Activated T-cell treated with anti-CD3 and anti-CD28 coated beads, Interleukin-2, amount 50 U/mL, for 4 hours (primary cell): Measurements from ENCODE around the gene MAZ. TPM values are rescaled to one million over a fixed set of nuclear protein-coding genes. Genes with fewer than 3 reads are reported as not detected.

Experiments
- ATAC-seq, 2 donors: fragments of 200-7000 bp; cut with Tn5 transposase; one replicate each; pipeline ENCODE4 v1.10.0; 2021
- DNase-seq: peaks from one replicate; pipeline ENCODE4 v3.0.0-alpha.2; 2020
- H3K27me3 Mint-ChIP-seq: one replicate; pipeline ENCODE4 v1.8.0; 2021; ENCODE audit warnings: low read depth, mixed read lengths
- H3K36me3 Mint-ChIP-seq: one replicate; pipeline ENCODE4 v1.8.0; 2022; ENCODE audit warnings: mixed read lengths; ENCODE audit not compliant: insufficient read depth
- H3K4me1 Mint-ChIP-seq: one replicate; pipeline ENCODE4 v1.8.0; 2021; ENCODE audit warnings: low read depth, mixed read lengths
- H3K4me3 Mint-ChIP-seq: one replicate; pipeline ENCODE4 v1.8.0; 2021; ENCODE audit warnings: mild to moderate bottlenecking, moderate library complexity, mixed read lengths
- H3K9me3 Mint-ChIP-seq: one replicate; pipeline ENCODE4 v1.8.0; 2021; ENCODE audit warnings: mixed read lengths
- total RNA-seq, 3 donors: library from RNA; stranded (reverse); gene quantifications; one replicate each; pipeline ENCODE4 v1.2.1, GENCODE V29; 2021

Gene MAZ
- total RNA-seq, 3 donors from 2014 or later, result 321 to 471 (median 409) TPM

GRCh38 chr16:29841631-29842030, 35.3 kb downstream of the MAZ start:
- H3K4me3 Mint-ChIP-seq, result no peak overlapping the region
- no peaks in the 10 kb centered on the region for H3K27me3 Mint-ChIP-seq
- DNase-seq (no peak), ATAC-seq (no peak)
- H3K9me3 Mint-ChIP-seq, result no peaks in the 10 kb centered on the region
- no peaks in the 10 kb centered on the region for H3K4me1 Mint-ChIP-seq
- H3K36me3 Mint-ChIP-seq, result peaks cover 29% of the 10 kb centered on the region

GRCh38 chr16:29842732-29843346, 36.5 kb downstream of the MAZ start:
- ATAC-seq (no peak), DNase-seq (no peak)
- Mint-ChIP-seq H3K4me3 (no peak overlapping the region), H3K36me3 (peaks cover 27% of the 10 kb centered on the region), H3K27me3 (no peaks in the 10 kb centered on the region), H3K4me1 (peaks cover 3% of the 10 kb centered on the region), H3K9me3 (no peaks in the 10 kb centered on the region)

- Mint-ChIP-seq H3K4me1 (peaks cover 5% of the 10 kb centered on the region), H3K9me3 (no peaks in the 10 kb centered on the region), H3K27me3 (no peaks in the 10 kb centered on the region), H3K36me3 (peaks cover 27% of the 10 kb centered on the region), H3K4me3 (no peak overlapping the region)
- DNase-seq, result no peak
- no peak for ATAC-seq
Measured at GRCh38 chr16:29843931-29844330, 37.6 kb downstream of the MAZ start.

- Mint-ChIP-seq H3K27me3 (no peaks in the 10 kb centered on the region), H3K36me3 (peaks cover 25% of the 10 kb centered on the region)
Measured at GRCh38 chr16:29844575-29845331, 38.4 kb downstream of the MAZ start.

GRCh38 chr16:29845656-29846055, 39.3 kb downstream of the MAZ start:
- no peak overlapping the region for H3K4me3 Mint-ChIP-seq
- ATAC-seq, result no peak

More at GRCh38 chr16:29844575-29845331, 38.4 kb downstream of the MAZ start:
- Mint-ChIP-seq H3K4me1 (peaks cover 5% of the 10 kb centered on the region), H3K9me3 (no peaks in the 10 kb centered on the region), H3K4me3 (no peak overlapping the region)
- no peak for DNase-seq
- ATAC-seq, result no peak

GRCh38 chr16:29848420-29849297, 42.3 kb downstream of the MAZ start:
- H3K4me1 Mint-ChIP-seq, result peaks cover 5% of the 10 kb centered on the region
- DNase-seq (peak; percentile 83), ATAC-seq (peak; percentile 94 to 97)
- H3K9me3 Mint-ChIP-seq, result no peaks in the 10 kb centered on the region
- no peaks in the 10 kb centered on the region for H3K27me3 Mint-ChIP-seq
- H3K4me3 Mint-ChIP-seq, result no peak overlapping the region
- H3K36me3 Mint-ChIP-seq, result peaks cover 14% of the 10 kb centered on the region

More at GRCh38 chr16:29845656-29846055, 39.3 kb downstream of the MAZ start:
- H3K4me1 Mint-ChIP-seq, result peaks cover 5% of the 10 kb centered on the region
- H3K27me3 Mint-ChIP-seq, result no peaks in the 10 kb centered on the region
- peaks cover 20% of the 10 kb centered on the region for H3K36me3 Mint-ChIP-seq
- no peaks in the 10 kb centered on the region for H3K9me3 Mint-ChIP-seq
- no peak for DNase-seq

GRCh38 chr16:29849505-29849904, 43.2 kb downstream of the MAZ start:
- Mint-ChIP-seq H3K9me3 (no peaks in the 10 kb centered on the region), H3K4me1 (peaks cover 5% of the 10 kb centered on the region), H3K27me3 (no peaks in the 10 kb centered on the region), H3K36me3 (peaks cover 10% of the 10 kb centered on the region), H3K4me3 (no peak overlapping the region)
- DNase-seq (no peak), ATAC-seq (no peak)

GRCh38 chr16:29850998-29851397, 44.7 kb downstream of the MAZ start:
- H3K4me3 Mint-ChIP-seq, result no peak overlapping the region
- ATAC-seq (no peak), DNase-seq (no peak)
- H3K36me3 Mint-ChIP-seq, result peaks cover 3% of the 10 kb centered on the region
- no peaks in the 10 kb centered on the region for H3K27me3 Mint-ChIP-seq
- peaks cover 5% of the 10 kb centered on the region for H3K4me1 Mint-ChIP-seq
- no peaks in the 10 kb centered on the region for H3K9me3 Mint-ChIP-seq

GRCh38 chr16:29852654-29853053, 46.3 kb downstream of the MAZ start:
- DNase-seq (no peak), ATAC-seq (no peak)
- Mint-ChIP-seq H3K27me3 (no peaks in the 10 kb centered on the region), H3K36me3 (peaks cover 2% of the 10 kb centered on the region), H3K4me1 (peaks cover 2% of the 10 kb centered on the region), H3K9me3 (no peaks in the 10 kb centered on the region), H3K4me3 (no peak overlapping the region)

- Mint-ChIP-seq H3K36me3 (peaks cover 10% of the 10 kb centered on the region), H3K4me3 (no peak overlapping the region), H3K4me1 (no peaks in the 10 kb centered on the region), H3K27me3 (no peaks in the 10 kb centered on the region), H3K9me3 (no peaks in the 10 kb centered on the region)
- ATAC-seq, result peak in 1 of 2 donors; percentile 25
- no peak for DNase-seq
Measured at GRCh38 chr16:29854520-29855100, 48.3 kb downstream of the MAZ start.

- no peaks in the 10 kb centered on the region for H3K9me3 Mint-ChIP-seq
- H3K4me3 Mint-ChIP-seq, result no peak overlapping the region
- DNase-seq (no peak), ATAC-seq (no peak)
- H3K4me1 Mint-ChIP-seq, result peaks cover 16% of the 10 kb centered on the region
- peaks cover 15% of the 10 kb centered on the region for H3K36me3 Mint-ChIP-seq
- H3K27me3 Mint-ChIP-seq, result no peaks in the 10 kb centered on the region
Measured at GRCh38 chr16:29857133-29857760, 50.9 kb downstream of the MAZ start.

GRCh38 chr16:29858149-29858849, 52.0 kb downstream of the MAZ start:
- no peak overlapping the region for H3K4me3 Mint-ChIP-seq
- peaks cover 15% of the 10 kb centered on the region for H3K36me3 Mint-ChIP-seq
- no peaks in the 10 kb centered on the region for H3K27me3 Mint-ChIP-seq
- peaks cover 19% of the 10 kb centered on the region for H3K4me1 Mint-ChIP-seq
- ATAC-seq (no peak), DNase-seq (no peak)
- no peaks in the 10 kb centered on the region for H3K9me3 Mint-ChIP-seq

GRCh38 chr16:29858974-29859373, 52.6 kb downstream of the MAZ start:
- peaks cover 19% of the 10 kb centered on the region for H3K4me1 Mint-ChIP-seq

More at GRCh38 chr16:29858974-29859373, 52.6 kb downstream of the MAZ start:
- DNase-seq (no peak), ATAC-seq (no peak)
- Mint-ChIP-seq H3K36me3 (peaks cover 15% of the 10 kb centered on the region), H3K27me3 (no peaks in the 10 kb centered on the region), H3K4me3 (no peak overlapping the region), H3K9me3 (no peaks in the 10 kb centered on the region)
